Measurements from ENCODE around the gene IRF4.

Gene IRF4

GRCh38 chr6:349491-349921 lies 42.0 kb upstream of the IRF4 start:
- no peak for TF ChIP-seq CTCF (IDR thresholded peaks at IDR 0.05; ENCODE audit: low read depth, low read length, missing control alignments)
- H3K4me3 ChIP-seq (ENCODE audit: low read depth, low read length) = no peak overlapping the region
- no peak for DNase-seq (ENCODE audit: low read depth)
- in situ Hi-C loops (cut with HindIII; ENCODE audit: low sequenced_read_pairs) = no loop called here

GRCh38 chr6:350371-350770 lies 41.2 kb upstream of the IRF4 start:
- no peak overlapping the region for H3K4me3 ChIP-seq (ENCODE audit: low read depth, low read length)
- no peak for TF ChIP-seq CTCF (IDR thresholded peaks at IDR 0.05; ENCODE audit: low read depth, low read length, missing control alignments)
- no peak for DNase-seq (ENCODE audit: low read depth)
- in situ Hi-C loops (cut with HindIII; ENCODE audit: low sequenced_read_pairs) = no loop called here

GRCh38 chr6:351011-351866 lies 40.3 kb upstream of the IRF4 start:
- no peak for DNase-seq (ENCODE audit: low read depth)
- no peak overlapping the region for H3K4me3 ChIP-seq (ENCODE audit: low read depth, low read length)
- no peak for TF ChIP-seq CTCF (IDR thresholded peaks at IDR 0.05; ENCODE audit: low read depth, low read length, missing control alignments)
- in situ Hi-C loops (cut with HindIII; ENCODE audit: low sequenced_read_pairs) = no loop called here

- in situ Hi-C loops (cut with HindIII; ENCODE audit: low sequenced_read_pairs) = no loop called here
- no peak overlapping the region for H3K4me3 ChIP-seq (ENCODE audit: low read depth, low read length)
- TF ChIP-seq CTCF (IDR thresholded peaks at IDR 0.05; ENCODE audit: low read depth, low read length, missing control alignments) = no peak
- DNase-seq (ENCODE audit: low read depth) = no peak
These were observed 39.7 kb upstream of the IRF4 start for GRCh38 chr6:351867-352289.

GRCh38 chr6:352474-352873 lies 39.1 kb upstream of the IRF4 start:
- H3K4me3 ChIP-seq (ENCODE audit: low read depth, low read length) = no peak overlapping the region
- in situ Hi-C loops (cut with HindIII; ENCODE audit: low sequenced_read_pairs) = no loop called here
- no peak for DNase-seq (ENCODE audit: low read depth)
- TF ChIP-seq CTCF (IDR thresholded peaks at IDR 0.05; ENCODE audit: low read depth, low read length, missing control alignments) = no peak

- TF ChIP-seq CTCF (IDR thresholded peaks at IDR 0.05; ENCODE audit: low read depth, low read length, missing control alignments) = no peak
- H3K4me3 ChIP-seq (ENCODE audit: low read depth, low read length) = no peak overlapping the region
- in situ Hi-C loops (cut with HindIII; ENCODE audit: low sequenced_read_pairs) = no loop called here
- no peak for DNase-seq (ENCODE audit: low read depth)
These were observed 38.6 kb upstream of the IRF4 start for GRCh38 chr6:352896-353470.

All from astrocyte of the cerebellum (primary cell).